KMS-11 (cell line): ENCODE data around the gene MYH15.

Experiments used
- H2AFZ ChIP-seq: fragments of 200-600 bp; sonication (generic); 2 replicates; pipeline ENCODE4 v1.6.1; 2016; ENCODE audit warnings: antibody characterized with exemption, mixed run types, low read depth
- H3K27ac ChIP-seq: fragments of 200-600 bp; sonication (generic); 2 replicates; pipeline ENCODE4 v1.6.1; 2016; ENCODE audit warnings: mild to moderate bottlenecking, mixed run types
- H3K27me3 ChIP-seq: fragments of 200-600 bp; sonication (generic); 2 replicates; pipeline ENCODE4 v1.6.1; 2017; ENCODE audit warnings: mild to moderate bottlenecking, low read depth, mixed run types, moderate library complexity; ENCODE audit not compliant: insufficient read depth
- H3K36me3 ChIP-seq: fragments of 200-600 bp; sonication (generic); 2 replicates; pipeline ENCODE4 v1.6.1; 2017; ENCODE audit warnings: mild to moderate bottlenecking, mixed run types; ENCODE audit not compliant: insufficient read depth
- H3K4me1 ChIP-seq: fragments of 200-600 bp; sonication (generic); 2 replicates; pipeline ENCODE4 v1.6.1; 2016; ENCODE audit warnings: mild to moderate bottlenecking, low read depth, mixed run types; ENCODE audit not compliant: poor library complexity, severe bottlenecking
- H3K4me2 ChIP-seq: fragments of 200-600 bp; sonication (generic); 2 replicates; pipeline ENCODE4 v1.7.0; 2016; ENCODE audit warnings: mild to moderate bottlenecking, mixed run types
- H3K4me3 ChIP-seq: fragments of 200-600 bp; sonication (generic); IDR thresholded peaks from 2 replicates; pipeline ENCODE4 v1.6.1; 2017; ENCODE audit warnings: low read depth, low read length, mixed read lengths; ENCODE audit not compliant: insufficient read depth
- H3K79me2 ChIP-seq: fragments of 200-600 bp; sonication (generic); 2 replicates; pipeline ENCODE4 v1.6.1; 2016; ENCODE audit warnings: low read depth, mixed run types; ENCODE audit not compliant: insufficient read depth
- H3K9ac ChIP-seq: fragments of 200-600 bp; sonication (generic); 2 replicates; pipeline ENCODE4 v1.6.1; 2016; ENCODE audit warnings: mild to moderate bottlenecking, mixed run types
- H4K20me1 ChIP-seq: fragments of 200-600 bp; sonication (generic); 2 replicates; pipeline ENCODE4 v1.6.1; 2016; ENCODE audit warnings: mild to moderate bottlenecking, mixed run types; ENCODE audit not compliant: insufficient read depth
- TF ChIP-seq, protein P1 (sequence below): fragments of 200-600 bp; sonication (generic); conservative IDR thresholded peaks from 2 replicates; pipeline ENCODE4 v1.6.1; 2017; ENCODE audit warnings: low read depth, mild to moderate bottlenecking, antibody characterized with exemption, low read length, moderate library complexity, mixed read lengths

MYH15 gene

DNA sequence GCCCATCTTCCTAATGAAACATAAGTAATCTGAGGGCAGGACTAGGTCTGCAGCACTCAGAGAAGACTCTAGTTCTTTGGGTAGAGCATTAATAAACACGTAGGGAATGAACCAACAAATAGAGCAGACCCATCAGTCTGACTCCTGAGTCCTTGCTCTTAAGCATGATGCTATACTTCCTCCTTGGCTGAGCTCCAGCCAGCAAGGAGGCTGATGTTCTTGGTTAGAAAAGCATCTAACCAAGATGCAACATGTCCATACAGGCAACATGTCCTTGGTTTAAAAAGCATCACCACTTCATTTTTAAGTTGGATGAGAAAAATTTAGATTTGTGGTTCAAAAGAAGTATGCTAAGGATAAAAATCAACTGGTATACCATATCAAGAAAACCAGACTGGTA, 8.5 kb upstream of the MYH15 start:
- Histone ChIP-seq H3K79me2 (no peaks in the 10 kb centered on the region), H3K27ac (no peak overlapping the region), H3K36me3 (no peaks in the 10 kb centered on the region), H3K9ac (no peak overlapping the region), H3K4me1 (no peaks in the 10 kb centered on the region), H3K4me2 (no peak overlapping the region), H3K4me3 (no peak overlapping the region), H3K27me3 (no peaks in the 10 kb centered on the region), H4K20me1 (no peaks in the 10 kb centered on the region), H2AFZ (no peak overlapping the region)
- TF ChIP-seq, protein P1, sequence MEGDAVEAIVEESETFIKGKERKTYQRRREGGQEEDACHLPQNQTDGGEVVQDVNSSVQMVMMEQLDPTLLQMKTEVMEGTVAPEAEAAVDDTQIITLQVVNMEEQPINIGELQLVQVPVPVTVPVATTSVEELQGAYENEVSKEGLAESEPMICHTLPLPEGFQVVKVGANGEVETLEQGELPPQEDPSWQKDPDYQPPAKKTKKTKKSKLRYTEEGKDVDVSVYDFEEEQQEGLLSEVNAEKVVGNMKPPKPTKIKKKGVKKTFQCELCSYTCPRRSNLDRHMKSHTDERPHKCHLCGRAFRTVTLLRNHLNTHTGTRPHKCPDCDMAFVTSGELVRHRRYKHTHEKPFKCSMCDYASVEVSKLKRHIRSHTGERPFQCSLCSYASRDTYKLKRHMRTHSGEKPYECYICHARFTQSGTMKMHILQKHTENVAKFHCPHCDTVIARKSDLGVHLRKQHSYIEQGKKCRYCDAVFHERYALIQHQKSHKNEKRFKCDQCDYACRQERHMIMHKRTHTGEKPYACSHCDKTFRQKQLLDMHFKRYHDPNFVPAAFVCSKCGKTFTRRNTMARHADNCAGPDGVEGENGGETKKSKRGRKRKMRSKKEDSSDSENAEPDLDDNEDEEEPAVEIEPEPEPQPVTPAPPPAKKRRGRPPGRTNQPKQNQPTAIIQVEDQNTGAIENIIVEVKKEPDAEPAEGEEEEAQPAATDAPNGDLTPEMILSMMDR = no peak

- Histone ChIP-seq H3K4me1 (no peaks in the 10 kb centered on the region), H3K79me2 (no peaks in the 10 kb centered on the region), H3K27me3 (no peaks in the 10 kb centered on the region), H4K20me1 (no peaks in the 10 kb centered on the region), H3K9ac (no peak overlapping the region), H3K36me3 (no peaks in the 10 kb centered on the region), H3K4me2 (no peak overlapping the region), H3K27ac (no peak overlapping the region), H2AFZ (no peak overlapping the region), H3K4me3 (no peak overlapping the region)
- TF ChIP-seq, protein P1 = no peak
Observed at GRCh38 chr3:108516881-108517280, 6.5 kb upstream of the MYH15 start.

DNA sequence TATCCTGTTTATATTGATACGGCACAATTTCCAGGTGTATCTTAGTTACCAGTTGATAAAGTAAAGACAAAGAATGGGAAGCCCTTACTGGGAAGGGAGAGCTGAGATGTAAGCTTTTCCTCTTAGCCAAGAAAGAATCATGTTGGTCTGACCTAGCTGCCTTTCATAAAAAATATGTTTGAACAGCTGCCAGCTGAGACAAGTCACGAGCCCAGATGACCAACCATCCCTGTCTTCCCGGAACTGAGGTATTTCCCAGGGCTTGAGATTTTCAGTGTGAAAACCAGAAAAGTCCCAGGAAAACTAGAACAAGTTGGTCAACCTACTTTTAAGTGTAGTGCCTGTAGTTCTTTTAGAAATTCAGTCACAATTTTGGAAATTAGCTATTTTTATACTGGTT, 3.6 kb upstream of the MYH15 start:
- H4K20me1 ChIP-seq = no peaks in the 10 kb centered on the region
- no peak overlapping the region for H3K4me2 ChIP-seq
- no peak overlapping the region for H2AFZ ChIP-seq
- H3K4me3 ChIP-seq = no peak overlapping the region
- no peaks in the 10 kb centered on the region for H3K36me3 ChIP-seq
- H3K79me2 ChIP-seq = no peaks in the 10 kb centered on the region
- H3K9ac ChIP-seq = no peak overlapping the region
- no peak overlapping the region for H3K27ac ChIP-seq
- H3K4me1 ChIP-seq = no peaks in the 10 kb centered on the region
- TF ChIP-seq, protein P1 = no peak
- H3K27me3 ChIP-seq = no peaks in the 10 kb centered on the region

DNA sequence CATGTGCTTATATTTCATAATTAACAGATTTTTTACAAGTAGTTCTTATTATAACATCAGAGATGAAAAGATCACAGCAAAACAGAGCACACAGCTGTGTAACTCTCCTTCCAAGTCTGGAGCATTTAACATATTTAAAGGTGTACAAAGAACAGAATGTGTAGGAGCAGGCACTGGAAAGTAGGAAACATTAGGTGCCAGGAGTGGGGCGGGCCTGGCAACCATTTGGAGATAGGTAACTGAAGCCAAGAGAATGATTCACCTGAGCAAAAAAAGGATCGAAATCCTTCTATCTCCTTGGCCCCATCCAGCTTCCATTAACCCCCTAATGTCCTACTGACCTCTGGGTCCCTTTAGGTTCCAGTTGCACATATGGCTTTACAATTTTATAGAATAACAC, 2.3 kb upstream of the MYH15 start:
- Histone ChIP-seq H3K27ac (no peak overlapping the region), H4K20me1 (no peaks in the 10 kb centered on the region), H3K27me3 (no peaks in the 10 kb centered on the region), H3K9ac (no peak overlapping the region), H3K4me3 (no peak overlapping the region), H2AFZ (no peak overlapping the region), H3K4me1 (no peaks in the 10 kb centered on the region), H3K4me2 (no peak overlapping the region), H3K79me2 (no peaks in the 10 kb centered on the region), H3K36me3 (no peaks in the 10 kb centered on the region)
- TF ChIP-seq, protein P1 = no peak

DNA sequence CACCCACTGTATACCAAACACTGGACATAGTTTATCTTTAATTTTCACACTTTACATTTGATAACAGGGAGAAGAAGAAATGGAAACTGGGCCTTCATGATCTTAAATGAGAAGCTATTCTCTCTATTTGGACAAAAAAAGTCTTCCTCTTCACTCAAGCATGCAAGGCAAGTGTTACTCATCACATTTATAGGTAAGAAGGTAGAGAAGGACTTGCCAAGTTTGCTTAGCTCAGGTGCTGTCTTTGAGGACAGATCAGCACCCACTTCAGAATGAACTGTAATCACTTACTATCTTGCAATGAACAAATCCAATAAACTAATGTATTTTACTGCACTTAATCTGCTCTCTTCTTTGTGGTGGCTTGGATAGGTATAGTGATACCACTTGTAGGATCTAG, 1.1 kb upstream of the MYH15 start:
- no peak overlapping the region for H3K4me3 ChIP-seq
- TF ChIP-seq, protein P1 = no peak

More for the DNA sequence above, 1.1 kb upstream of the MYH15 start:
- Histone ChIP-seq H3K9ac (no peak overlapping the region), H3K4me1 (no peaks in the 10 kb centered on the region), H3K79me2 (no peaks in the 10 kb centered on the region), H3K27me3 (no peaks in the 10 kb centered on the region), H2AFZ (no peak overlapping the region), H4K20me1 (no peaks in the 10 kb centered on the region), H3K27ac (no peak overlapping the region), H3K36me3 (no peaks in the 10 kb centered on the region), H3K4me2 (no peak overlapping the region)
